ENCODE data around the gene CANT1. TPM values are rescaled to one million over a fixed set of nuclear protein-coding genes. Genes with fewer than 3 reads are reported as not detected.
"Not testable (repeated sequence)": the region's sequence is repeated elsewhere in the genome, so short reads cannot be mapped to it uniquely, and the experiment has no call there.

CANT1 gene
- total RNA-seq, 1 donor from 2014 or later: 81.6 TPM

- no peaks in the 10 kb centered on the region for H3K9me3 Mint-ChIP-seq (ENCODE audit: unreplicated experiment)
- TF ChIP-seq CTCF (IDR thresholded peaks at IDR 0.05; ENCODE audit: unreplicated experiment): no peak
- no peak overlapping the region for H3K4me3 Mint-ChIP-seq (ENCODE audit: unreplicated experiment)
- no peaks in the 10 kb centered on the region for H3K36me3 Mint-ChIP-seq (ENCODE audit: low read depth, unreplicated experiment)
- H3K27me3 Mint-ChIP-seq (ENCODE audit: unreplicated experiment): peaks cover 6% of the 10 kb centered on the region
- H3K4me1 Mint-ChIP-seq (ENCODE audit: unreplicated experiment): peaks cover 3% of the 10 kb centered on the region
- no peak overlapping the region for H3K27ac Mint-ChIP-seq (ENCODE audit: unreplicated experiment)
- no peak for DNase-seq (ENCODE audit: low spot score)
These were observed 62.1 kb downstream of the CANT1 start for GRCh38 chr17:78947235-78948149.

- peaks cover 6% of the 10 kb centered on the region for H3K27me3 Mint-ChIP-seq (ENCODE audit: unreplicated experiment)
- H3K4me1 Mint-ChIP-seq (ENCODE audit: unreplicated experiment): peaks cover 2% of the 10 kb centered on the region
- DNase-seq (ENCODE audit: low spot score): no peak
- H3K4me3 Mint-ChIP-seq (ENCODE audit: unreplicated experiment): no peak overlapping the region
- no peaks in the 10 kb centered on the region for H3K9me3 Mint-ChIP-seq (ENCODE audit: unreplicated experiment)
- TF ChIP-seq CTCF (IDR thresholded peaks at IDR 0.05; ENCODE audit: unreplicated experiment): no peak
- H3K27ac Mint-ChIP-seq (ENCODE audit: unreplicated experiment): no peak overlapping the region
- H3K36me3 Mint-ChIP-seq (ENCODE audit: low read depth, unreplicated experiment): no peaks in the 10 kb centered on the region
These were observed 62.9 kb downstream of the CANT1 start for GRCh38 chr17:78946631-78947030.

- Mint-ChIP-seq H3K36me3 (ENCODE audit: low read depth, unreplicated experiment) (no peaks in the 10 kb centered on the region), H3K4me1 (ENCODE audit: unreplicated experiment) (no peaks in the 10 kb centered on the region)
- no peak for DNase-seq (ENCODE audit: low spot score)
These were observed 63.4 kb downstream of the CANT1 start for GRCh38 chr17:78946131-78946530.

GRCh38 chr17:78945455-78945854, 64.1 kb downstream of the CANT1 start:
- DNase-seq (ENCODE audit: low spot score); H3K27ac Mint-ChIP-seq (ENCODE audit: unreplicated experiment); H3K27me3 Mint-ChIP-seq (ENCODE audit: unreplicated experiment); H3K4me1 Mint-ChIP-seq (ENCODE audit: unreplicated experiment); H3K36me3 Mint-ChIP-seq (ENCODE audit: low read depth, unreplicated experiment); H3K9me3 Mint-ChIP-seq (ENCODE audit: unreplicated experiment); H3K4me3 Mint-ChIP-seq (ENCODE audit: unreplicated experiment): not testable (repeated sequence)

More at GRCh38 chr17:78946131-78946530, 63.4 kb downstream of the CANT1 start:
- Mint-ChIP-seq H3K4me3 (ENCODE audit: unreplicated experiment) (no peak overlapping the region), H3K27me3 (ENCODE audit: unreplicated experiment) (peaks cover 6% of the 10 kb centered on the region), H3K27ac (ENCODE audit: unreplicated experiment) (no peak overlapping the region), H3K9me3 (ENCODE audit: unreplicated experiment) (no peaks in the 10 kb centered on the region)
- TF ChIP-seq CTCF (IDR thresholded peaks at IDR 0.05; ENCODE audit: unreplicated experiment): no peak

- Mint-ChIP-seq H3K27me3 (ENCODE audit: unreplicated experiment) (peaks cover 6% of the 10 kb centered on the region), H3K4me1 (ENCODE audit: unreplicated experiment) (no peaks in the 10 kb centered on the region), H3K36me3 (ENCODE audit: low read depth, unreplicated experiment) (no peaks in the 10 kb centered on the region), H3K27ac (ENCODE audit: unreplicated experiment) (no peak overlapping the region), H3K9me3 (ENCODE audit: unreplicated experiment) (no peaks in the 10 kb centered on the region), H3K4me3 (ENCODE audit: unreplicated experiment) (no peak overlapping the region)
- no peak for DNase-seq (ENCODE audit: low spot score)
- TF ChIP-seq CTCF (IDR thresholded peaks at IDR 0.05; ENCODE audit: unreplicated experiment): no peak
These were observed 64.6 kb downstream of the CANT1 start for GRCh38 chr17:78944956-78945355.

Data from endothelial cell (in vitro differentiated cells).